Measurements from ENCODE around the gene PLA2G2D. TPM values are rescaled to one million over a fixed set of nuclear protein-coding genes. Genes with fewer than 3 reads are reported as not detected.

Gene PLA2G2D
- total RNA-seq, 2 donors from 2014 or later, result not detected

- H3K36me3 Mint-ChIP-seq (ENCODE audit: low read depth), result no peaks in the 10 kb centered on the region
- H3K4me1 Mint-ChIP-seq, result no peaks in the 10 kb centered on the region
- H3K4me3 Mint-ChIP-seq, result no peak overlapping the region
- H3K27ac Mint-ChIP-seq, result no peak overlapping the region
- H3K9me3 Mint-ChIP-seq, result no peaks in the 10 kb centered on the region
- H3K27me3 Mint-ChIP-seq, result no peaks in the 10 kb centered on the region
- no peak for ATAC-seq (replicated peaks)
Measured at GRCh38 chr1:20149601-20150325, 30.4 kb upstream of the PLA2G2D start.

GRCh38 chr1:20148571-20149500 lies 29.5 kb upstream of the PLA2G2D start:
- no peak for ATAC-seq (replicated peaks)
- no peak overlapping the region for H3K27ac Mint-ChIP-seq
- H3K9me3 Mint-ChIP-seq, result no peaks in the 10 kb centered on the region
- no peaks in the 10 kb centered on the region for H3K4me1 Mint-ChIP-seq
- no peaks in the 10 kb centered on the region for H3K36me3 Mint-ChIP-seq (ENCODE audit: low read depth)
- H3K4me3 Mint-ChIP-seq, result no peak overlapping the region
- H3K27me3 Mint-ChIP-seq, result no peaks in the 10 kb centered on the region

GRCh38 chr1:20147846-20148570 lies 28.7 kb upstream of the PLA2G2D start:
- no peak for ATAC-seq (replicated peaks)
- no peaks in the 10 kb centered on the region for H3K4me1 Mint-ChIP-seq
- H3K27ac Mint-ChIP-seq, result no peak overlapping the region

GRCh38 chr1:20143734-20144565 lies 24.6 kb upstream of the PLA2G2D start:
- no peak overlapping the region for H3K27ac Mint-ChIP-seq
- no peak for ATAC-seq (replicated peaks)

More at GRCh38 chr1:20147846-20148570, 28.7 kb upstream of the PLA2G2D start:
- H3K4me3 Mint-ChIP-seq, result no peak overlapping the region
- no peaks in the 10 kb centered on the region for H3K36me3 Mint-ChIP-seq (ENCODE audit: low read depth)
- no peaks in the 10 kb centered on the region for H3K27me3 Mint-ChIP-seq
- no peaks in the 10 kb centered on the region for H3K9me3 Mint-ChIP-seq

GRCh38 chr1:20143318-20143717 lies 24.0 kb upstream of the PLA2G2D start:
- Mint-ChIP-seq H3K4me1 (no peaks in the 10 kb centered on the region), H3K4me3 (no peak overlapping the region), H3K36me3 (ENCODE audit: low read depth) (no peaks in the 10 kb centered on the region), H3K9me3 (no peaks in the 10 kb centered on the region), H3K27me3 (peaks cover 12% of the 10 kb centered on the region), H3K27ac (no peak overlapping the region)
- no peak for ATAC-seq (replicated peaks)

More at GRCh38 chr1:20143734-20144565, 24.6 kb upstream of the PLA2G2D start:
- Mint-ChIP-seq H3K27me3 (peaks cover 8% of the 10 kb centered on the region), H3K4me1 (no peaks in the 10 kb centered on the region), H3K36me3 (ENCODE audit: low read depth) (no peaks in the 10 kb centered on the region), H3K4me3 (no peak overlapping the region), H3K9me3 (no peaks in the 10 kb centered on the region)

- H3K36me3 Mint-ChIP-seq (ENCODE audit: low read depth), result no peaks in the 10 kb centered on the region
- no peak overlapping the region for H3K4me3 Mint-ChIP-seq
- H3K27me3 Mint-ChIP-seq, result peaks cover 12% of the 10 kb centered on the region
- H3K9me3 Mint-ChIP-seq, result no peaks in the 10 kb centered on the region
- no peak overlapping the region for H3K27ac Mint-ChIP-seq
- no peaks in the 10 kb centered on the region for H3K4me1 Mint-ChIP-seq
- ATAC-seq (replicated peaks), result no peak
Measured at GRCh38 chr1:20142001-20142710, 22.8 kb upstream of the PLA2G2D start.

GRCh38 chr1:20141466-20141865 lies 22.1 kb upstream of the PLA2G2D start:
- peaks cover 12% of the 10 kb centered on the region for H3K27me3 Mint-ChIP-seq
- H3K4me3 Mint-ChIP-seq, result no peak overlapping the region
- no peak for ATAC-seq (replicated peaks)
- no peaks in the 10 kb centered on the region for H3K4me1 Mint-ChIP-seq
- H3K36me3 Mint-ChIP-seq (ENCODE audit: low read depth), result no peaks in the 10 kb centered on the region
- H3K9me3 Mint-ChIP-seq, result no peaks in the 10 kb centered on the region
- H3K27ac Mint-ChIP-seq, result no peak overlapping the region

GRCh38 chr1:20141001-20141400 lies 21.7 kb upstream of the PLA2G2D start:
- Mint-ChIP-seq H3K27me3 (peaks cover 12% of the 10 kb centered on the region), H3K4me3 (no peak overlapping the region), H3K4me1 (no peaks in the 10 kb centered on the region), H3K27ac (no peak overlapping the region), H3K9me3 (no peaks in the 10 kb centered on the region), H3K36me3 (ENCODE audit: low read depth) (no peaks in the 10 kb centered on the region)
- ATAC-seq (replicated peaks), result no peak

- H3K27me3 Mint-ChIP-seq, result peaks cover 12% of the 10 kb centered on the region
- no peaks in the 10 kb centered on the region for H3K4me1 Mint-ChIP-seq
- H3K36me3 Mint-ChIP-seq (ENCODE audit: low read depth), result no peaks in the 10 kb centered on the region
- ATAC-seq (replicated peaks), result no peak
- no peak overlapping the region for H3K27ac Mint-ChIP-seq
- no peak overlapping the region for H3K4me3 Mint-ChIP-seq
- H3K9me3 Mint-ChIP-seq, result no peaks in the 10 kb centered on the region
Measured at GRCh38 chr1:20139776-20140612, 20.7 kb upstream of the PLA2G2D start.

GRCh38 chr1:20138961-20139550 lies 19.7 kb upstream of the PLA2G2D start, which contains the start of gene PLA2G2F:
Gene PLA2G2F, plus strand, starts transcription at chr1:20139323. Its CDS starts 105 bp downstream, at chr1:20139428.
- Mint-ChIP-seq H3K9me3 (no peaks in the 10 kb centered on the region), H3K36me3 (ENCODE audit: low read depth) (no peaks in the 10 kb centered on the region), H3K27ac (no peak within 1 kb of the TSS), H3K27me3 (peaks cover 15% of the 10 kb centered on the region), H3K4me1 (no peaks in the 10 kb centered on the region), H3K4me3 (no peak within 1 kb of the TSS)
- ATAC-seq (replicated peaks), result no peak

GRCh38 chr1:20138346-20138745 lies 19.0 kb upstream of the PLA2G2D start:
- Mint-ChIP-seq H3K36me3 (ENCODE audit: low read depth) (no peaks in the 10 kb centered on the region), H3K27me3 (peaks cover 18% of the 10 kb centered on the region), H3K4me3 (no peak overlapping the region), H3K4me1 (no peaks in the 10 kb centered on the region), H3K9me3 (no peaks in the 10 kb centered on the region), H3K27ac (no peak overlapping the region)
- no peak for ATAC-seq (replicated peaks)

GRCh38 chr1:20137604-20138003 lies 18.3 kb upstream of the PLA2G2D start:
- Mint-ChIP-seq H3K4me3 (no peak overlapping the region), H3K4me1 (no peaks in the 10 kb centered on the region), H3K9me3 (no peaks in the 10 kb centered on the region), H3K27ac (no peak overlapping the region), H3K36me3 (ENCODE audit: low read depth) (no peaks in the 10 kb centered on the region), H3K27me3 (peaks cover 18% of the 10 kb centered on the region)
- ATAC-seq (replicated peaks), result no peak

Data from activated T-helper 17 cell treated with anti-CD3 and anti-CD28 coated beads, Interleukin-2, amount 50 U/mL, for 72 hours (primary cell).